Stimulated activated CD8-positive, alpha-beta memory T cell treated with anti-CD3 and anti-CD28 coated beads, Interleukin-15, amount 100 ng/mL, for 48 hours (primary cell): ENCODE measurements around the gene TMUB2.
A peak's percentile ranks its signal among the peaks of the same experiment; 100 is the strongest.
"Not testable (repeated sequence)": the region's sequence is repeated elsewhere in the genome, so short reads cannot be mapped to it uniquely, and the experiment has no call there.

ENCODE experiments used
- DNase-seq, 2 donors: peaks; one replicate each; pipeline ENCODE4 v3.0.0-alpha.2; 2020; ENCODE audit warnings: low read depth in 2 of 2

The TMUB2 gene

DNA sequence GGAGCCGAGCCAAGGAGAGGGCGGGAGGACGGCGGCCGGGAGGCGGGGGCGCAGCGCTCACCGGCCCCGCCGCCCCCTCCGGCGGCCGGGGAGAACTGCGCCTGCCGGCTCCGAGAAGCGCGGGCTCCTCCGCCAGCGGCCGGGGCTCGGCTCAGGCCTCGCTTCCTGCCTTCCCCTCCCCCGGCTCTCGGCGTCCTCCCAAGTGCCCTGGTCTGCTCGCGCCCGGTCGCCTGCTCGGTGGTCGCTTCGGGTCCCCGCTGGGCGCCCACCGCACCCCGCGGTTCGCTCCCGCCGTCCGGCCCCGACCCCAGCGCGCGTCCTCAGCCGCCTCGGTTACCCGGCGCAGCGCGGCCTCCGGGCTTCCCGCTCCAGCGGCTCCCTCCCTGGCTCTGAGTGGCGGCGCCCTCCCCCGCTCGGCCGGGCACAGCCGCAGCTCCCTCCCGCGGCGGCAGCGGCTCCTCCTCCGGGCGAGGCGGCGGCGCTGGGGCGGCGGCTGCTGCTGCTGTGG, 32.4 kb downstream of the TMUB2 start:
- peak; percentile 58 to 68 for DNase-seq

DNA sequence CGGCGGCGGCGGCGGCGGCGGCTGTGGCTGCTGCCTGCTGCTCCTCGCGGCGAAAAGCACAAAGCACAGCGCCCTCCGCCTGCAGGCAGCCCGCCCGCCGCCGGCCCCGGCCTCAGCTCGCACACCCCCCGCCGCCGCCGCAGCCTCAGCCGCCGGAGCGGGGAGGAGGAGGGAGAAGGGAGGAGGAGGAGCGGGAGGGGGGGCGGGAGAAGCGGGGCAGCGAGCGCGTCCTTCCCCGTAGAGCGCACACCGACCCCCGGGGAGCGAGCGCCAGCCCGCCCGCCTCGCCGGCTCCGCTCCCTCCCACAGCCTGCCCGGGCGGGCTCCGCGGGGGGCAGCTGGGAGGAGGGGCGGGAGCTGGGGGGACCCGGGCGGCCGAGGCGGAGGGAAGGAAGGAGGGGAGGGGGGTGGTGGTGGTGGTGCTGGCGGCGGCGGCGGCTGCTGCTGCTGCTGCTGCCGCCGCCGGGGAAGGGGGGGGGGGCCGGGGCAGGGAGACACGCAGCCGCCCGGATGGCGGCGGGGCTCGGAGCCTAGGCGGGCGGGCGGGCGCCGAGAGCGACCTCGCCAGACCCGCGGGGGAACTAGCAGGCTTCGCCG, 32.9 kb downstream of the TMUB2 start, which contains the start of gene UBTF:
Gene UBTF (minus strand): TSS at position 60 of the 597 bp plus-strand sequence. CDS start 1,446 bp downstream, outside the sequence.
- DNase-seq, result peak in 1 of 2 donors; percentile 50

DNA sequence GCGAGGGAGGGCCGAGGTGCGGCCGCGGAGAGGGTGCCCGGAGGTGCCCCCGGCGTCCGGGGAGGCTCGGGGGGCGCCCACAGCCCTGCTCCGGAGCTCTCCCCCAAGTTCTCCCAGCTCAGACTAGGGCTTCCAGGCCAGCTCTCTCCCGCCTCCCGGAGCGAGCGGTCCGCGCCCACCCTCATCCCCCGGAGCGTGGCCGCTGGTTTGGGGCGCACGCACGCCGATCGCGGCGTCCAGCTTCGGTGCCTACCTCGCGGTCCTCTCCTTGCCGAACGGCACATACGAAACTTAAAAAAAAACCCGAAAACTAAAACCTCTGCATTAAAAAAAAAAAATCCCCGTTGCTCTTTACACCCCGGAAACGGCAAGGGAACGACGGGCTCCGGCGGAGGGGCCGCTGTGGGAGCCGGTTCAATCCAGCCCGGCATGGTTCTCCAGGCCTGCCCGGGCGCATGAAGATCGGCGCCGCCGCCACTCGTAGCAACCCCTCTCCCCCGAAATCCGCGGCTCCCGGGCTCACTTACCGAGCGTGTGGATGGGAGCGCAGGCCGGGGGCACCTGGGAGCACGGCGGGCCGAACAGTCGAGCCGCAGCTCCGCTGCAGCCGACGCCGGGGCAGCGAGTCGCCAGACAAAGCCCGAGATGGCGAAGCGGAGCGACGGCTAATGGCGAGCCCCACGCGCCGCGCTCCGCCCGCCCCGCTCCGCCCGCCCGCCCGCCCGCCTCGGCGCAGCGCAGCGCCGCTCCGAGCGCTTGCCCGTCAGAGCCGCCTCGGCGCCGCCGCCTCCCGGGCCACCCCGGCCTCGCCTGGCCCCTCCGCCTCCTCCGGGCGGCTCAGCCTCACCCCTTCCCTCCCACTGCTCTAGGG, 33.7 kb downstream of the TMUB2 start:
- DNase-seq, result no peak

DNA sequence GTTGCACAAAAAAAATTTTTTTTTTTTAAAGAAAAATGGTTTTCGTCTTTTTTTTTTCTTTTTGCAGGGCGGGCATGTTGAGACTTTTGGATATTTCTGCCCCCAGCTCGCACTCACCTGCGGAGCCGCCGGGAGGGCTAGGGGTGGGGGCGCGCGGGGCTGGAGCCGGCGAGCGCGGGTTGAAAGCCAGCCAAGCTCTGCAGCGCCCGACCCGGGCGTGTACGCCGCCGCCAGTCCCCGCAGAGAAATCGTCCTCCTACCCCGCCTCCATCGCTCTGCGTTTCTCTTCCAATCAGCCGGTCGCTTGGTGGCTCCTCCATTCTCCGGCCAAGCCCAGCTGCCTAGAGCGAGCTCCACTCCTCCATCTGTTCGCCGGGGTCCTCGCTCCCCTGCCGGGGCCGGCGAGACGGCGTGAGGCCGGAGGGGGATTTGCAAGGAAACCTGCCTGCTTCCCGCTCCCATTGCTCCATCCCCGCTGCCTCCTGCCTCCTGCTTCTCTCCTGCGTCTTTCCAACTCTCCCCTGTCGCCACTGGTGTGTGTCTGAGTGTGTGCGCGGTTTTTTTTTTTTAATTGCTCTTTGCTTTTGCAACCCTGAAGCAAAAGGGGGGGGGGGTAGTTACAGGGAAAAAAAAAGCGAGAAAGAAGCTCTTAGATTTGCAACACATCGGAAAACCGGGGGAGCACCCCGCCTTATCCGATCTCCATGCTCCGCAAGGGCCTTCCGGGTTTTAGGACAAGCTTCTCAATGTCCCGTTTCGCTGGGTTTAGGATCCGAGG, 34.5 kb downstream of the TMUB2 start:
- peak in 1 of 2 donors; percentile 56 for DNase-seq

DNA sequence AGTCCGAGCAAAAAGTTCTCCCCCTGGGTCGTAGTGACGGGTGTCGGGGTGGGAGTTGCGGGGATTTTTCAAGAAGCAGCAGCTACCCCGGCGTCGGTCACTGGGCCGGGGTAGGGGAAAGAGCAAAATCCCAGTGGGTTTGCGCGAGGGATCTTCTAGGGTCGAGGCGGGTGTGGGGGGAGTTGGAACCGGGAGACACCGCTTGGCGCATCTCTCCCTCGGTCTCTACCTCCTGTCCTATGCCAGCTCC, 35.0 kb downstream of the TMUB2 start:
- DNase-seq, result no peak

DNA sequence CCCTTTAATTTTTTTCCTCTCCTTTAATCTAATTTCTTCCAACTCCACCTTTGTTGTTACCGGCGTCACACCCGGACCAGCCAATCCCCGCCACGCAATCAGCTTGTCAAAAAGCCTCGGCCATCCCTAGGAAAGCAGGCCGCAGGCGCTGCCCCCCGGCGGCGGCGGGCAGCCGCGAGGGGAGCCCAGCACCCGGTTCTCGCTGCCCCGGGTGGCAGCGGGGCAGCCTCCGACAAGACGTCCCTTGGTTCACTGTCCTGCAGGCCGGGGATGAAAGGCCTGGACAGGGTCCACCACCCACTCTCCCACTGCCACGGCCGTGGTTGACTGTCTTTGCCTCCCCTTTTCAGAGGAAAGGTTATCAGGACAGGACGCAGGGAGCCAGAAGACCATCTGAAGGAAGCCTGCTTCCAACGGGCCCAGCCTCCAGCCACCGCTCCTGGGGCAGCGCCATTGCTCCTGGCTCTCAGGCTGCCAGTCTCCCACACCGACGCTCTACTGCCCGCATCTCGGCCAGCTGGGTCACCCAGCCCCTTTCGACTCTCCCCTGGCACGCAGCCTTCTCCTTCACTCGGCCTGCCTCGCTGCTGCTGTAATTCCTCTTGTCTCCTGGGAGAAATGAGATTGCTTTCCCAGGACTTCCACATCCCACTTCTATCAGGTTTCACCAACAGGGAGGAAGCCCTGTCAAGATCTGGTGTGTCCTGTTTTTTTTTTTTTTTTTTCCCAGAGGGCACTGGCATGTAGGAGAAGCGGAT, 35.5 kb downstream of the TMUB2 start:
- DNase-seq, result no peak

DNA sequence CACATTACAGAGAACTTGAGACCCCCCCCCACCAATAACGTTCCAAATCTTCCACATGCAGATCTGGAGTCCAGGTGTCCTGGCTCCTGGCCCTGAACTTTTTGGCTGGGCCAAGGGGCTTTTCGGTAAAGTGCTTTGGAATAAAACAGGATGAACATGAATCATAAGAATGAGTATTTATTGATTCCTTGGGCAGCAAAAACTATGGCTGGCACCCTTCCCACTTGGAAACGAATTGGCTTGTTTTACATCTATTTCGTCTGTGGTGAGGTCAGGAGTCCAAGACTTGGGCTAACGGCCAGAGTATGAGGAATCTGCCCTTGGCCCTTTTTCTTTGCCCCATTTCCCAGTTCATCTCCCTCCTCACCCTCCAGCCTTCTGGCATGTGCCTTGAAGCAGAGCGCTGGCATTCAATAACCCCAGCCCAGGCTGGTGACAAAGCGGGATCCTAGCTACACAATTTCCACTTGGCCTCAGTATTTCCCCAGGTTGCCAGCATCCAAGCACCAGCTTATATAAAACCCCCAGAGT, 36.8 kb downstream of the TMUB2 start:
- DNase-seq, result no peak

DNA sequence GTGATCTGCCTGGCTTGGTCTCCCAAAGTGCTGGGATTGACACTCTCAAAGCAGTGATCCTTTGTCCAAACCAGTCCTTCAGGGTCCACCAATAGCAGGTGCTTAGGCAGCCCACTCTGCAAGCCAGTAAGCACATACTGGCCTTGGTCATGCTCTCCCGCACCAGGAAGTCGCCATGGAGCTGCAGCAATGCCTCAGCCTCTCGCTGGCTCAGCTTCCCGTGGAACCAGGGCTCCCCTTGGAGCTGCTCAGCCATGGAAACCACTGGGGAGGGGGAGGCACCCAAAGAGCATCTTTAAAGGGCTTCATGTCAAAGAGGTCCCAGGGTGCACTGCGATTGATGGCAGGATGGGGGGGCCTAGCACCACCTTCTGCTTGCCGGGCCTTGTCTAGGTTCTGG, 42.3 kb downstream of the TMUB2 start:
- DNase-seq, result no peak

DNA sequence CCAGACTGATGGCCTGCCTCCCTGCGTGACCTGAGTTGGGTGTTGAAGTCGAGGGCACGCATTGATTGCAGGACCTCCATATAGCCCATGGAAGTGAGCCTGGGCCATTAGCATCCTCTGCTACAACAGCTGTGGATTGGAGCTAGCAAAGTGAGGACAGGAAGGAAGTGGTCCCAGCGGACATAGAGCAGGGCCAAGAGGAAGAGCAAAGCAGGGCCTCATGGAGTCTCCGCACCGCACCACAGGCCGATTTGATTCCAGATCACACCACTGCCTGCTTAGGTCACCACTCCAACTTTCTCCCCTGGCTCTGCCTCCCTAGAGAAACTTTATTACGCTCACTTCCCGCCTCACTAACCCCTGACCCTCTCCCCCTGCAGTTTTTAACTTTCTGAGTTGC, 43.4 kb downstream of the TMUB2 start:
- no peak for DNase-seq

DNA sequence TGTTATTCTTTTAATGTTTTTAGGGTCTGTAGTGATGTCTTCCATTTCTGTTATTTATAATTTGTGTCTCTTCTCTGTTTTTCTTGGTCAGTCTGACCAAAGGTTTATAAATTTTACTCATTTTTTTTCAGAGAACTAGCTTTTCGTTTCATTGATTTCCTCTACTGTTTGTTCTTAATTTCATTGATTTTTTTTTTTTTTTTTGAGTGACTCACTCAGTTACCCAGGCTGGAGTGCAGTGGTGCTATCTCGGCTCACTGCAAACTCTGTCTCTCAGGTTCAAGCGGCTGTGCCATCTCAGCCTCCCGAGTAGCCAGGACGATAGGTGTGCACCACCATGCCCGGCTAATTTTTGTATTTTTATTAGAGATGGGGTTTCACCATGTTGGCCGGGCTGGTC, 45.3 kb downstream of the TMUB2 start:
- DNase-seq, result no peak

DNA sequence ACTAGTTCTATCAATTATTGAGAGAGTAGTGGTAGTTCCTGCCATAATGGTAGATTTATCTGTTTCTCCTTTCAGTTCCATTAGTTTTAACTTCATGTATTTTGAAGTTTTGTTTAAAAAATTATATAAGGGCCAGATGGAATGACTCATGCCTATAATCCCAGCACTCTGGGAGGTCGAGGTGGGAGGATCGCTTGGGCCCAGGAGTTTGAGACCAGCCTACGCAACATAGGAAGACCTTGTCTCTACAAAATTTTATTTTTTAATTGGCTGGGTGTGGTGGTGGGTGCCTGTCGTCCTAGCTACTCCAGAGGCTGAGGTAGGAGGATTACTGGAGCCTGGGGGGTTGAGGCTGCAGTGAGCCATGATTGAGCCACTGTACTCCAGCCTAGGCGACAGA, 46.8 kb downstream of the TMUB2 start:
- DNase-seq, result no peak

DNA sequence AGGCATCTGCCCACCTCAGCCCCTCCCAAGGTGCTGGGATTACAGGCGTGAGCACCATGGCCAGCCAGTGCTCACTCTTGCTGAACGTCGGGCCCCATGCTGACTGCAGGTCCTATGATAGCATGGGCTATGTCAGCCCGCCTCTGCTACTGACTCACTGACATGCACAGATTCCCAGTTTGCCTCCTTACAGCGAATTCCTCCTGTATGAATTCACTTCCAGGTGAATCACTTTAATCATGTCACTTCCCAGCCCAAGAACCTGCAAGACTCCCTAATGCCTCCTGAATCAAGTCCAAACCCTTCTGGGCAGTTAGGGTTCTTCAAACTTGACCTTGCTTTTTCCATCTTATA, 48.8 kb downstream of the TMUB2 start:
- no peak for DNase-seq

DNA sequence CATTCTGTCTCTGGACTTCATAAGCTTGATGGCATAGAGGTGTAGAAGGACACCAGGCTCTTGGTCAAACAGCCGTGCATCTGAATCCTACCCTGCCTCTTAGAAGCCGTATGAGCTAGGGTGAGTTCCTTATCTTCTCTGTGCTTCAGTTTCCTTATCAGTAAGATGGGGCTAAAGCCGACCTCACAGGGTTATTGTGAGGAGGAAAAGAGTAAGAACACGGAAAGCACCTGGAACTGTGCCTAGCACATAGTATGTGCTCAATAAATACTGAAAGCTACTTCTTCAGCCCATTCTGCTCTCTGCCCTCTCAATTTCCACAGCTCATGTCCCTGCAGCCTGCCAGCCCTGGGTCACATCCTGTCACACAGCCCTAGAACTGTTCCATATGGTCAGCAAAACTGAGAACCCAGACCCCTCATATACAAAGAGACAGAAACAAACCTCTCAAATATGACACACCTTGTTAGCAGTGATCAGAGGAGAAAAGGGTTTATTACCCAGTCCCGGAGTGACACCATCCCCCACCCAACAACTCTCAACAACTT, 49.7 kb downstream of the TMUB2 start:
- DNase-seq, result no peak

DNA sequence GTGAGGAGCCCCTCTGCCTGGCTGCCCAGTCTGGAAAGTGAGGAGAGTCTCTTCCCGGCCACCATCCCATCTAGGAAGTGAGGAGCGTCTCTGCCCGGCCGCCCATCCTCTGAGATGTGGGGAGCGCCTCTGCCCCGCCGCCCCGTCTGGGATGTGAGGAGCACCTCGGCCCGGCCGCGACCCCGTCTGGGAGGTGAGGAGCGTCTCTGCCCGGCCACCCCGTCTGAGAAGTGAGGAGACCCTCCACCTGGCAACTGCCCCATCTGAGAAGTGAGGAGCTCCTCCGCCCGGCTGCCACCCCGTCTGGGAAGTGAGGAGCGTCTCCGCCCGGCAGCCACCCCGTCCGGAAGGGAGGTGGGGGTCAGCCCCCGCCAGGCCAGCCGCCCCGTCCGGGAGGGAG, 51.1 kb downstream of the TMUB2 start:
- DNase-seq, result not testable (repeated sequence)

DNA sequence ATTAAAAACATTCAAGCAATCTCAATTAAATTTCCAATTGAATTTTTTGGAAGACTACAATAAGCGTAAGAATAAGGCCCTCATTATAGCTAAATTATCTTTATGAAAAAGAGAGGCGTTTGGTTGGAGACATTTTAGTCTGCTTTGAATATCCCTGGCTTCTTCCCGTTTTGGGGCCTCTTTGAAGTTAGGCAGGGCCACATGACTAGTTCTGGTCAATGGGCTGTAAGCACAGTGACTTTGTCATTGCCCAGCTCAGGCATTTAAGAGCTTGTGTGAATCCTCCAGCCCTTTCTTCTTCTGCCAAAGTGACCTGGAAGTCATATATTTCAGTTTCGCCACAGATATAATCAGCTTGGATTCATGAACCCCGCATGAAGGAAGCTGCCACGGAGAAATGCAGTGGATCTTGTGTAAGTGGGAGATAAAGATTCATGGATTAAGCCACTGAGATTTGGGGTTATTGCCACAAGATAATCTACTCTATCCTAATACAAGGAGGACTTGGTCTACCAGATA, 54.4 kb downstream of the TMUB2 start:
- DNase-seq, result no peak
